H9 (cell line): ENCODE data around the gene RASSF8. TPM values are rescaled to one million over a fixed set of nuclear protein-coding genes. Genes with fewer than 3 reads are reported as not detected.

ENCODE experiments used
- DNase-seq: peaks from one replicate; pipeline ENCODE4 v3.0.0-alpha.2; 2017
- H2AFZ ChIP-seq: one replicate; pipeline ENCODE4 v1.6.1; 2013; ENCODE audit warnings: mild to moderate bottlenecking, low read length, control low read depth, moderate library complexity
- H2AK5ac ChIP-seq: 2 replicates; pipeline ENCODE4 v1.6.1; 2013; ENCODE audit warnings: low read length, control low read depth, mixed read lengths; ENCODE audit not compliant: insufficient read length
- H2BK120ac ChIP-seq: one replicate; pipeline ENCODE4 v1.6.1; 2013; ENCODE audit warnings: low read depth, mild to moderate bottlenecking, low read length, control low read depth, inconsistent platforms; ENCODE audit not compliant: poor library complexity, severe bottlenecking
- H2BK12ac ChIP-seq: 2 replicates; pipeline ENCODE4 v1.6.1; 2013; ENCODE audit warnings: low read length, control low read depth, mixed read lengths, low read depth; ENCODE audit not compliant: insufficient read length
- H2BK15ac ChIP-seq: 2 replicates; pipeline ENCODE4 v1.6.1; 2013; ENCODE audit warnings: low read depth, low read length, control low read depth
- H2BK20ac ChIP-seq: one replicate; pipeline ENCODE4 v1.6.1; 2013; ENCODE audit warnings: low read depth, mild to moderate bottlenecking, low read length, control low read depth, inconsistent platforms; ENCODE audit not compliant: poor library complexity, severe bottlenecking
- H2BK5ac ChIP-seq: 2 replicates; pipeline ENCODE4 v1.6.1; 2013; ENCODE audit warnings: low read length, control low read depth, mixed read lengths; ENCODE audit not compliant: insufficient read length
- H3K14ac ChIP-seq: 2 replicates; pipeline ENCODE4 v1.6.1; 2013; ENCODE audit warnings: low read length, control low read depth; ENCODE audit not compliant: insufficient read depth
- H3K18ac ChIP-seq: 2 replicates; pipeline ENCODE4 v1.6.1; 2013; ENCODE audit warnings: low read depth, mild to moderate bottlenecking, mixed read lengths, low read length, control low read depth; ENCODE audit not compliant: insufficient read length
- H3K23ac ChIP-seq: 2 replicates; pipeline ENCODE4 v1.6.1; 2013; ENCODE audit warnings: low read length, control low read depth, mixed read lengths, low read depth; ENCODE audit not compliant: insufficient read length
- H3K23me2 ChIP-seq: 2 replicates; pipeline ENCODE4 v1.6.1; 2013; ENCODE audit warnings: low read depth, mild to moderate bottlenecking, mixed read lengths, low read length, control low read depth; ENCODE audit not compliant: insufficient read length, poor library complexity, severe bottlenecking
- H3K27ac ChIP-seq: 2 replicates; pipeline ENCODE4 v1.5.1; 2013; ENCODE audit warnings: low read length, control low read depth, mixed read lengths, low read depth; ENCODE audit not compliant: insufficient read length
- H3K27me3 ChIP-seq: 2 replicates; pipeline ENCODE4 v1.6.1; 2013; ENCODE audit warnings: low read length, control low read depth, inconsistent platforms; ENCODE audit not compliant: insufficient read depth
- H3K4ac ChIP-seq: 2 replicates; pipeline ENCODE4 v1.6.1; 2013; ENCODE audit warnings: low read depth, mild to moderate bottlenecking, control low read depth, inconsistent platforms, low read length, moderate library complexity
- H3K4me1 ChIP-seq: 2 replicates; pipeline ENCODE4 v1.6.1; 2013; ENCODE audit warnings: low read length, control low read depth, inconsistent platforms; ENCODE audit not compliant: insufficient read depth
- H3K4me2 ChIP-seq: 2 replicates; pipeline ENCODE4 v1.6.1; 2013; ENCODE audit warnings: low read length, control low read depth, mixed read lengths; ENCODE audit not compliant: insufficient read length, insufficient read depth
- H3K56ac ChIP-seq: 2 replicates; pipeline ENCODE4 v1.6.1; 2013; ENCODE audit warnings: low read depth, mild to moderate bottlenecking, mixed read lengths, low read length, control low read depth; ENCODE audit not compliant: insufficient read length
- H3K79me1 ChIP-seq: 2 replicates; pipeline ENCODE4 v1.6.1; 2013; ENCODE audit warnings: low read depth, mild to moderate bottlenecking, moderate library complexity, low read length, control low read depth, inconsistent platforms; ENCODE audit not compliant: insufficient read depth, poor library complexity, severe bottlenecking
- H3K79me2 ChIP-seq: 2 replicates; pipeline ENCODE4 v1.6.1; 2013; ENCODE audit warnings: low read length, control low read depth, inconsistent platforms; ENCODE audit not compliant: insufficient read depth
- H3K9ac ChIP-seq: 2 replicates; pipeline ENCODE4 v1.6.1; 2013; ENCODE audit warnings: low read length, control low read depth, mixed read lengths; ENCODE audit not compliant: insufficient read length; ENCODE audit errors: extremely low read depth
- H3K9me3 ChIP-seq: one replicate; pipeline ENCODE4 v1.6.1; 2013; ENCODE audit warnings: low read depth, low read length, inconsistent platforms; ENCODE audit not compliant: control insufficient read depth
- H3T11ph ChIP-seq: one replicate; pipeline ENCODE4 v1.6.1; 2013; ENCODE audit warnings: mild to moderate bottlenecking, low read length, control low read depth, inconsistent platforms
- H4K20me1 ChIP-seq: one replicate; pipeline ENCODE4 v1.6.1; 2013; ENCODE audit not compliant: control insufficient read depth, insufficient read length, insufficient read depth
- H4K5ac ChIP-seq: 2 replicates; pipeline ENCODE4 v1.6.1; 2013; ENCODE audit warnings: low read depth, mild to moderate bottlenecking, mixed read lengths, low read length, control low read depth; ENCODE audit not compliant: insufficient read length
- H4K8ac ChIP-seq: replicated peaks from 2 replicates; pipeline ENCODE4 v1.6.1; 2013; ENCODE audit warnings: low read length, control low read depth, mixed read lengths, low read depth; ENCODE audit not compliant: insufficient read length
- H4K91ac ChIP-seq: 2 replicates; pipeline ENCODE4 v1.6.1; 2013; ENCODE audit warnings: low read depth, mild to moderate bottlenecking, moderate library complexity, mixed read lengths, low read length, control low read depth; ENCODE audit not compliant: insufficient read length
- H3K27ac Mint-ChIP-seq, 3 experiments: 2 replicates in 2 of 3; 3 replicates in 1 of 3; pipeline ENCODE4 v1.8.0; 2020 to 2021; ENCODE audit warnings: mixed read lengths in 3 of 3, mild to moderate bottlenecking in 1 of 3, moderate library complexity in 1 of 3
- H3K27me3 Mint-ChIP-seq: 2 replicates; pipeline ENCODE4 v1.8.0; 2021; ENCODE audit warnings: low read depth, mild to moderate bottlenecking, moderate library complexity, mixed read lengths
- H3K36me3 Mint-ChIP-seq, 3 experiments: 2 replicates in 2 of 3; 3 replicates in 1 of 3; pipeline ENCODE4 v1.8.0; 2020 to 2021; ENCODE audit warnings: low read depth in 3 of 3, mixed read lengths in 3 of 3; ENCODE audit not compliant: insufficient read depth in 1 of 3
- H3K4me1 Mint-ChIP-seq, 2 experiments: 2 replicates each; pipeline ENCODE4 v1.8.0; 2020; ENCODE audit warnings: mixed read lengths in 2 of 2
- H3K4me3 Mint-ChIP-seq, 2 experiments: 2 replicates in 1 of 2; 3 replicates in 1 of 2; pipeline ENCODE4 v1.8.0; 2020 to 2021; ENCODE audit warnings: mild to moderate bottlenecking in 2 of 2, mixed read lengths in 2 of 2, moderate library complexity in 1 of 2
- H3K9me3 Mint-ChIP-seq, 2 experiments: 2 replicates in 1 of 2; 3 replicates in 1 of 2; pipeline ENCODE4 v1.8.0; 2020; ENCODE audit warnings: mild to moderate bottlenecking in 2 of 2, mixed read lengths in 2 of 2, moderate library complexity in 1 of 2
- total RNA-seq: library from RNA; stranded (reverse); gene quantifications from 2 replicates; pipeline ENCODE4 v1.2.1, GENCODE V29; 2021
- TF ChIP-seq, protein P1 (sequence below): fragments of 200-600 bp; sonication (generic); conservative IDR thresholded peaks from 3 replicates; pipeline ENCODE4 v1.8.0; 2021; ENCODE audit warnings: antibody characterized with exemption, mild to moderate bottlenecking

RASSF8 gene
- total RNA-seq, 1 experiment from 2014 or later: 38.8 TPM

GRCh38 chr12:26027401-26027800, 68.9 kb downstream of the RASSF8 start:
- Histone ChIP-seq H2BK120ac (no peak overlapping the region), H2BK5ac (no peak overlapping the region), H3K23me2 (no peaks in the 10 kb centered on the region), H4K8ac (no peak overlapping the region), H3K4ac (no peak overlapping the region), H3K9ac (no peak overlapping the region), H2BK20ac (no peak overlapping the region), H4K5ac (no peak overlapping the region), H2AFZ (no peak overlapping the region), H3K23ac (no peak overlapping the region), H4K91ac (no peak overlapping the region), H3K14ac (no peak overlapping the region), H3K27ac (no peak overlapping the region), H3T11ph (no peak overlapping the region), H3K79me2 (no peaks in the 10 kb centered on the region), H3K4me2 (no peak overlapping the region), H2BK15ac (no peak overlapping the region), H3K18ac (no peak overlapping the region), H3K27me3 (no peaks in the 10 kb centered on the region), H3K9me3 (no peaks in the 10 kb centered on the region), H3K56ac (no peak overlapping the region), H2BK12ac (no peak overlapping the region), H3K79me1 (no peaks in the 10 kb centered on the region), H2AK5ac (no peak overlapping the region), H4K20me1 (no peaks in the 10 kb centered on the region), H3K4me1 (no peaks in the 10 kb centered on the region)
- no peak overlapping the region for H3K27ac Mint-ChIP-seq
- no peak for DNase-seq
- no peaks in the 10 kb centered on the region; a peak in 1 of 5 replicates for H3K9me3 Mint-ChIP-seq
- TF ChIP-seq, protein P1, sequence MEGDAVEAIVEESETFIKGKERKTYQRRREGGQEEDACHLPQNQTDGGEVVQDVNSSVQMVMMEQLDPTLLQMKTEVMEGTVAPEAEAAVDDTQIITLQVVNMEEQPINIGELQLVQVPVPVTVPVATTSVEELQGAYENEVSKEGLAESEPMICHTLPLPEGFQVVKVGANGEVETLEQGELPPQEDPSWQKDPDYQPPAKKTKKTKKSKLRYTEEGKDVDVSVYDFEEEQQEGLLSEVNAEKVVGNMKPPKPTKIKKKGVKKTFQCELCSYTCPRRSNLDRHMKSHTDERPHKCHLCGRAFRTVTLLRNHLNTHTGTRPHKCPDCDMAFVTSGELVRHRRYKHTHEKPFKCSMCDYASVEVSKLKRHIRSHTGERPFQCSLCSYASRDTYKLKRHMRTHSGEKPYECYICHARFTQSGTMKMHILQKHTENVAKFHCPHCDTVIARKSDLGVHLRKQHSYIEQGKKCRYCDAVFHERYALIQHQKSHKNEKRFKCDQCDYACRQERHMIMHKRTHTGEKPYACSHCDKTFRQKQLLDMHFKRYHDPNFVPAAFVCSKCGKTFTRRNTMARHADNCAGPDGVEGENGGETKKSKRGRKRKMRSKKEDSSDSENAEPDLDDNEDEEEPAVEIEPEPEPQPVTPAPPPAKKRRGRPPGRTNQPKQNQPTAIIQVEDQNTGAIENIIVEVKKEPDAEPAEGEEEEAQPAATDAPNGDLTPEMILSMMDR: no peak
- no peaks in the 10 kb centered on the region for H3K27me3 Mint-ChIP-seq
- peaks cover 0 to 4% (median 2%) of the 10 kb centered on the region in 3 experiments; a peak in 3 of 7 replicates for H3K36me3 Mint-ChIP-seq
- H3K4me1 Mint-ChIP-seq: peaks cover 8 to 13% of the 10 kb centered on the region in 2 experiments
- no peak overlapping the region for H3K4me3 Mint-ChIP-seq
